IPS DF 4.7 (cell line): Measurements from ENCODE around the gene MED26.

Source experiments
- DNase-seq: peaks from one replicate; pipeline ENCODE4 v3.0.0-alpha.2; 2013; ENCODE audit warnings: low spot score; ENCODE audit errors: extremely low read depth

The MED26 gene

DNA sequence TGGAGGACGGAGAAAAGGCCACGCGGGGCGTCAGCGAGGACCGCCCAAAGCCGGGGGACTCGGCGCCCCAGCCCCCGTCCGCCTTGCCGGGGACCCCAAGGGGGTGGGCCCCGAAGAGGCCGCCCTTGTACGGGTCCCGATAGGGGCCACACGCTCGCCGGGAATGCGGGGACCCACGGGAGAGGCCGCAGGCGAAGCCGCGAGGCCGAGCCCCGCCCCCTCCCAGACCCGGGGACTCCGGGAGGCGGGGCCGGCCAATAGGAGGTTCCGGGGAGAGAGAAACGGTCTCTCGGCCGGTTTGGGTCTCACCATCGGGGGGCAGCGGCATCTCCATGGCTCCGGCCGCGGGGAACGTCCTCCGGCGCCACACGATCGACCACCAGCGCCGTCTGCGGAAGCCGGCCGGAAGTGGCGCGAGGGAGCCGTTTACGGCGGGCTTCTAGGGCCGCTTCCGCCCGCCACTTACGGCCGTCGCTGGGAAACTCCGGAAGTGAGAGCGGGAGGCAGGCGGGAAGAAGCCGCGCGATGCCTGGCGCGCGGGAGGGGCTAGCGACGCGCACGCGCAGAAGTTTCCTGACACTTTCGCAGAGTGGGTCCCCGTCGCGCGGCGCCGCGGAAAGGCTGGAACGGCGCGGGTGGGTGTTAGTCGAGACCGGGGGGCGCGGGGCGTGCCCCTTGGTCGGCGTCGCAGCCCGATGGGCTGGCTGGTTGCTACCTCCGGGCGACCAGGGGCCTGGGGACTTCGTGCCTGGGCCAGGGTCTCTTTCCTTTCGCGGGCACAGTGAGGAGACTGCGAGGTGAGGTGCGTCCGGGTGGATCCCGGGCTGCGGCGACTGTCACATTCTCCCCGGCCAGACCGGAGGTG is 85.7 kb downstream of the MED26 start, which contains the start of gene CHERP:
Gene CHERP, minus strand, starts transcription at position 393 of the 865 bp plus-strand sequence. Its CDS starts 59 bp downstream, at position 334.
- DNase-seq = peak; percentile 56

DNA sequence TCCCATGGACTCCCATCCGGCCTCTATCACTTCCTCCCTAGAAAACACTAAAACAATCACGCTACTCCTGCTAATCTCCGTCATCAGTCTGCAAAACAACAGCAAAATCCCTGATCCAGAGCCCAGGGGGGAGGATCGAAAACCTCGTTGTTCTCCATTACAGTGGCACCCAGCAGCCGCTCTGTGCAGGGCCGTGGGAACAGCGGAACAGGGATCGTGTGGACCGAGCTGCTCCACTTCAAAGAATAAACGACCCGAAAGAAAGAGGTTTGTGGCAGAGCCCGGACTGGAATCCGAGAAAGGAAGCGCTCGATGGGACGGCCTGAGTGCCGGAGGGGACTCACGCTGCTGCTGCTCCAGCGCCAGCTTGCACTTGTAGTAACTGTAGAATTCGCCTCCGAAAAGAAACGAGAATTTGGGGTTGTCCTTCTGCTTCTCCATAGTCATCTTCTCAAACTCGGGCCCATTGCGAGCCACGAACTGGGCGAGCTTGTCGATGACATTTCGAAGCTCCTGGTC is 86.4 kb downstream of the MED26 start:
- no peak for DNase-seq

DNA sequence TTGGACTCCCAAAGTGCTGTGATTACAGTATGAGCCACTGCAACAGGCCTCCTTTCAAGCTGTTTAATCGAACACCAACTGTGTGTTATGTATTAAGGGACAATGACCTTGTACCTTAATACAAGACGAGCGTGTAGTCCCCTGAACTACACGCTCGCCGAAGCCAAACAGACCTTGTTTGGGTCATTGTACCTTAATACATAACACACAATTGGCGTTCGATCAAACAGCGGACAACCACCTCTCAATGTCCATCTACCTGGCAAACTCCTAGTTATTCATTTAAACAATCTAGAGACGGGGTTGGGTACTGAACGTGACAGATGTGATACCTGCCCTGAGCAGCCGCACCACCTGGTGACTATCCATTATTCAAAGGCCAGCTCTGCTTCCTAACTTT is 87.1 kb downstream of the MED26 start:
- no peak for DNase-seq

DNA sequence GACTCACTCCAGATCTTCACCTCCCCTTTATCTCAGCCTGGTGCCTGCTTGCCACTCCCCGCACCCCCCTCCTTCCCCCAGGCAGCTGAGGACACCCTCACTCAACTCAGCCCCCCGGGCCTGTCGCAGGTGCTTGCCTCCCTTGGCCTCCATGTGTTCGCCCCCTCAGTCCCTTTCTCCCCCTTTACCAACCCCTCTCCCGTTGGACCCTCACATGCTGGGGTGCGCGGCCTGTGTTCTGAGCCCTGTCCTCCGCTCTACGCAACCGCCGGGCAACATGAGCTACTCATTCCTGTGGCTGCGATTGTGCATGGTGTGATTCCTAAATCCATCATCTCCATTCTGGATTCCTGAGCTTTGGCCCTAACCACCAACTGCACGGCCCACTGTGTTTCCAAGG is 90.9 kb downstream of the MED26 start:
- DNase-seq = no peak

DNA sequence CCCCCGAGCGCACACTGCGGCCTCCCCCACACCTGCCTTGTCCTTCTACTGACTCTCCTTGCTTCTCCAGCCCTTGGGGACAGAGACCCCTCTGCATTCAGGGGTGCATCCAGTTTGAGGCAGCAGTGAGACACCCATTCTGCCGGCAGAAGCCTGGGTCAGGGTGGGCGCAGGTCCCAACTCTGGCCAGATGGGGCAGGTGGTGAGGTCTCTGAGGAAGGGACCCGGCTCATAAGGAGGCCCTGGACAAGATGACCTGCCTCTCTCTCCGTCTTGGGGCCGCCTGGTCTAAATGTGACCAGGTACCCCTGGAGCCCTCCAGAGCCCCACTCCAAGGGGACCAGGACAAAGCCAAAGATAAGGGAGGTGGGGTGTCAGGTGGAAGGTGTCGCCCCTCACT is 91.9 kb downstream of the MED26 start:
- DNase-seq = no peak

DNA sequence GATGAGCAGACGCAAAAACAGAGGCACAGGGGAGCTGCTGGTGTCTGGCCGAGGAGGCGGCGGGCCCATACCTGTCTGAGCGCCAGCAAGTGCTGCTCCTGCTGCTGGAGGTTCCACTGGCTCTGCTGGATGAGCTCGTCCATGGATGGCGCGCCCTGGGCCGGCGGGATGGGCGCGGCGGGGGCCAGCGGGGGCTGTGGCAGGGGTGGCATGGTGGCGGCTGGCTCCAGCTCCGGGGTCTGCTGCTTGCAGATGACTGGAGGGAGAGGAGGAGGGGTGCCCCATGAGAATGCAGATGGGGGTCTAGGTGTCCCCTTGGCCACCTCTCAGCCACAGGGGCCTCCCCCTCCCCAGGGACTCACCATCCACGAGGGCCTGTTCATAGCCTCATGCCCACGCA is 92.6 kb downstream of the MED26 start:
- no peak for DNase-seq

DNA sequence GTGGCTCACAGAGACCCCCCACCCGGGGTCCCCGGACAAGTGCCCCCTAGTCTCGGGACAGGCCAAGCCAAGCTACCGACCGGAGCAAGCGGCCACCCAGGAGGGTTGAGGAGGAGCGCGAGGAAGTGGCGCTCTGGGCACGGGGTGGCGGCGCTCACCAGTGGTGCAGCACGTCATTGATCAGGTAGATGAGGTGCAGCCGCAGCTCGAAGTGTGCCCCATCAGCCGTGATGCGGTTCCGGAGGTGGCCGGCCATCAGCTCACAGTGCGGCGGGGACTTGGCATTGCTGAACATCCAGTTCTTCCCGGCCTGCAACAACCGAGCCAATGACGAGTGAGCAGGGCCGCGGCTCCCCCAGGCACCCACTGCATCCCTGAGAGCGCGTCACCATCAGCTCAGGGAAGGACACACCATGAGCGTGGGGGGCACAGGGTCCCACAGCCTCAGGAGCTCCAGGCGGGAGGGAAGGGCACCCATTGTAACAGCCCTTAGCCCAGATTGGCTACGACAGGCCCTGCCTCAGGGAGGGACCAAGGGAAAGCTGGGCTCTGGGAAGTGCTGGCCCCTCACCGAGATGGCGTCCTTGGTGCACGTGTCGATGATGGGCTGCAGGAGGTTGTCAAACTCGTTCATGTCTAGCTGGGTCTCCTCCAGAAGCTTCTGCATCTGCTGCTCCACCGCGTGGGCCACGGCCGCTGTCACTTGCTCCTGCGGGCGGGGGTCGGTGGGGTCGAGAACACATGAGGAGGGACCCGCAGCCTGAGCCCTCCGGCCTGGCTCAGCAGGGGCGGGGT is 95.4 kb downstream of the MED26 start:
- no peak for DNase-seq

DNA sequence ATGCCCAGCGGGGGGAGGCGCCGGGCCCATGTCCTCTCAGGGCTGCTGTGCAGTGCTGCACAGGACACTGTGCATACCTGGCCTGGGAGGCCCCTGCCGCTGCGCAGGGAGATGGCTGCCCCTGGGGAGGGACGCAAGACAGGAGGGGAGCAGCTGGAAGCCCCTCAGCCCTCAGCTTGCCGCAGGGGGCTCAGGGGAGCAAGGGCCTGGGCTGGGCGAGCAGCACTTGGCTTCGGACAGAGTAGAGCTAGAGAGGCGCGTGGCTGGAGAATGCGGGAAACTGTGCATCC is 96.7 kb downstream of the MED26 start:
- no peak for DNase-seq

DNA sequence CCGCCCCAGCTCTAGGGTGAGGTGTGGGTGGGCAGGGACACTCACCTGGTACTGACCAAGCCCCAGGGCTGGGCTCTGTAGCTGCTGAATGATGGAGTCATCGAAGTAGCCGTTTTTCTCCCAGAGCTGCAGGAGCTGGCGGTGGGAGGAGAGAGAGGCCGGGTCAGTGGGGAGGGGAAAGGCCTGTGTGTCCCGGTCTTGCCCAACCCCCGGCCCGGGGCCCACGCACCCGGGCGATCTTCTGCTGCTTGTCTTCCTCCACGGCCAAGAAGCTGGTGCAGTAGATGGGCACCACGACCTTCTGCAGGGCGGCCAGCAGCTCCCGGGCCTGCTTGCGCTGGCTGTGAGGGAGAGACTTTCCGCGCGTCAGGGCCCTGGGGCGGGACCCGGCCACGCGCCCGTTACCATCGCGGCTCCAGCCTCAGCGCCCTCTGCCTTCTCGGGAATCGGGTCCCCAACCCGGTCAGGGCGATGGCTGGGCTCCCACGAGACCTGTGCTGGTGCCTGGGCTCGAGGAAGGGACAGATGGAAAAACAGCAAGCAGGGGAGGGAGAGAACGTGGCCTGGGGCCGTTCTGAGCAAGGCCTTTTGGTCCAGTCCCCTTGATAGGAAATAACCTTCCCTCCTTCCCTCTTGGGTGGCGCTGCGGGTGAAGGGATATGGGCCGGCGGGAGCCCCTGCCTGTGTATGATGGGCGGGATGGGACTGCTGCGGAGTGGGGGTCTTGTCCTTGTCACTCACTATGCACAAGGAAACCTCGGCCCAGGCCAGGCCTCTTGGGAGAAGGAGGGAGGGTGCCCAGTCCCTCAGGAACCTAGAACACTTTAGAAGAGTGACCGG is 97.2 kb downstream of the MED26 start:
- no peak for DNase-seq

DNA sequence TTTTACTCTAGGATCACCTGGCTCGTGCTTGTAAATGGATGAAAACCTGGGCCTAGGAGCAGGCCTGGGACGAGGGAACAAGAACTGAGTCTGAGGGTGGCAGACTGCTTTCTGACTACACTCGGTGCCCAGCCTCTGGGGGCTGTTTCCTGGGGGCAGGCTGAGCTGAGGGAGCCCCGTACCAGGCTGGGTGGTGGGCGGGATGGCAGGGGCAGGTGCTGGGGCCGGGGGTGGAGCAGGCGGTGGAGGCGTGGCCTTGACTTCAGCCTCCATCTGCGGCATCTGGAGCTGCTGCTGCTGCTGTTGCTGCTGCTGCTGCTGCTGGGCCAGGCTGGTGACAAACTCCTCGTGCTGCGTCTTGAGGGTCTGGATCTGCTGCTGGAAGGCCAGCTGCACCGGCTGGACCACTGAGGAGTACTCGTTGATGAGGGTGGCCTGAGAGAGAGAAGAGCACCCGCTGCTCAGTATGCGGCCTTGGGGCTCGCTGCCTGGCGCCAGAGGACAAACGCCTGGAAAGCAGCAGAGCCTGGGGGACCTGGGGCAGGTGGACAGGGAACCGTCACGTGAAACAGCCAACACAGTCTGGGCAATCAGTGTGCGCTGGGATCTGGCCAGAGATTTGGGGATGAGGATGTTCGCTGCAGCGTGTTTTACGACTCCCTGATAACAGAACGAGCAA is 98.4 kb downstream of the MED26 start:
- no peak for DNase-seq

DNA sequence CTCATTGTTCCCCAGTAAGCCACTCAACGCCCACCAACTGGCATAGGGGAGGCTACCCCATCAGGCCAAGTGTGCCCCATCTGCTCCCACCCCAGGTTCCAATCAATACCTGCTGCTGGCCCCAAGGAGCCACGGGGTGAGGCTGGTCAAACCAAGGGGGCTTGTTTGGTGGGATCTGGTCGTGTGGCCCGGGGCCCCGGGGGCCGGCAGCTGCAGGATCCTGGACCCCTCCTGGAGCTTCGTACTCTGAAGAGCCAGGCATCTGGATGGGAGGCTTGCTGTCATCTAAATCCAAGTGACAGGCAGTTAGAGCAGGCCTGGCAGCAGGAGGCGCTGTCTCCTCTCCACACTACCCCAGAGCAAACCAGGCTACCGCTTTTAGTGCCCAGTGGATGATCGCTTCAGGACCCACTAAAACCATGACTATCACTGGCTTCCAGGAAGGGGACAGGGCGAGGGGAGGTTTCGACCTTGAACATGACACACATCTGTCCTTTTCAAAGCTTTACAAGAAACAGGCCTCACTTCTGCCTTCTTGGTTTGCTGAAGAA is 100.0 kb downstream of the MED26 start:
- DNase-seq = no peak

DNA sequence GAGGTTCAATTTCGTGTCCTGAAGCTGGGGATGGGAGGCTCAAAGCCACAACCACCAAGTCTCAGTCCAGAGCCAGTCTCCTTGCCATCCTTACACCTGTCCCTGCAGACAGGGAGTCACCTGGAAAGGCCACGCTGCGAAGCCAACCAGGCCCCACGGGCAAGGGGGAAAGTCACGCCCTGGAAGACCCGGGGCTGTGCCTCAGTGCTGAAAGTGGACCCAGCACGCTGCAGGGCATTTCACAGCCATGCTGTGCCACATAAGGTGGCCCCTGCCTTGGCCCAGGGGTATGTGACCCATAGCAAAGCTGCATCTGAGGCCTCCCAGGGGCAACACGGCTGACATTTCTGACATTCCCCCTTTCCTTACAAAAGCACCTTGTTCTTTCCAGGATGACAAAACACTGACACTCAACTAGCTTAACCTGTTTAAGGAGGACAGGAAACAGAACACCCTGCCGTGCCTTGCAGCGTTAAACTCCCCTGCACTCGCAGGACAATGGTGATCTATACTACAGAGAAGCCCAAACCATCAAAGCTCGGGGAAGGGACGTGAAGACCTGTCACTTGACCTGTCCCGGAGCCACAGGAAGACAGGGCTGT is 100.6 kb downstream of the MED26 start:
- no peak for DNase-seq

DNA sequence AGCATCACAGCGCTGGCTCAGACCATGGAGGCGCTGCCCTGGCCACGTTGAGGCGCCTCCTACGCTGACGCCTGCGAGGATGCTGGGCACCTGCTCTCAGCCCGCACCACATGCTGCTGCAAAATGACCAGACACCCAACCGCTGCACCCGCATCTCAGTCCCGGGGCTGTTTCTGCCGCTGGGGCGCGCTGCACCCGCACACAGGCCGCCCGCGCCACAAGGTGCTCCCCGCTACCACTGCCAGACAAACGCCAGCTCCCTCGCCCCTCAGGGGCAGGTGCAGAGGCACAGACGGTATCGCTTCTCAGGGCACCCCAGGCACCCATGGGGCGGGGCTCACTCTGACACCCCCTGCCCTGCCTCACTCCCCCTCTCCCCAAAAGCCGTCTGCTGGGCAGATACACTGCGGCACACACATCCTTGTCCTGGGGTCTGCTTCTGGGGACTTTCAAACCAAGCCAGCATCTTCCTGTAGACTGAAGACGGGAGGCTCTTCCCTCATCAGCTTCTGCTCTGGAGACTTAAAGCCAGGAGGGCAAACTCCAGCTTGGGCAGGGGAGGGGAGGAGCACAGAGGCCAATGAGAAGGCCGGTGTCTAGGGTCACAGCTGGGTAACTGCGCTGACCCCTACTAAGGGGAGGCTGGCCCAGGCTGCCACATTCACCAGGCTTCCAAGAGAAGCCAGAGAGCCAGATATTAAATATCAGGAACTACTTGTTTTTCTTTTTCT is 102.1 kb downstream of the MED26 start:
- DNase-seq = no peak

DNA sequence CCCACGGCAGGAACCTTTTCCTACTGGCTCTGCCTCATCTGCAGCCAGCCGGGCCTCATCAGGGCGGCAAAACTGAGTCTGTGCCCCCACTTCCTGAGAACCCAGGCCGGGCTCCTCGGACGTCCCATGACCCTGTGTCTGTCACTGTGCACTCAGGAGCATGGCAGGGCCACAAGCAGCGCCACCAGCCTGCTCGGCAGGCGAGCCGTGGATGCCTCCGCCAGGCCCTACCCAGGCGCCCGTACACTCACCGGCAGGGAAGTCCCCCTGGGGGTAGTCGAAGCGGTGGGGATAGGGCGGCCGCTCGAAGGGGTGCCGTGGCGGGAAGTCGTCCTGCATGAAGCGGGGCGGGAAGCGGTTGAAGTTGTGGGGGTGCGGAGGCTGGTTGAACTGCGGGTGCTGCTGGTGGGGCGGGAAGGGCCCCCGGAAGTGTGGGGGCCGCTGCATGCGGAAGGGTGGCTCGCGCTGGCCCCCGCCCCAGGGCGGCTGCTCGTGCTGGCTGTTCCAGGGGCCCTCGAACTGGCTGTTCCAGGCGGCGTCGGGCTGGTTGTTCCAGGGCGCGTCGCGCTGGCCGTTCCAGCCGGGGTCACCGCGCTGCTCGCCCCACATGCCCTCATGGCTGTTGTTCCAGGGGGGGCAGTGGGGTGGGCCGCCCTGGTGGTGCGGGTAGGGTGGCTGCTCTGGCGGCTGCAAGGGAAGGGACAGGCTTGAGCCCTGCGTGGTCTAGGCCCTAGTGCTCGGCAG is 102.8 kb downstream of the MED26 start:
- DNase-seq = no peak
